GM18499 (cell line): ENCODE data around the gene OR4C16.

Experiments
- ATAC-seq: cut with Tn5 transposase; IDR thresholded peaks from one replicate; pipeline ENCODE4 v1.9.1; 2021; ENCODE audit warnings: moderate number of reproducible peaks; ENCODE audit not compliant: insufficient read depth, unreplicated experiment

Gene OR4C16

GRCh38 chr11:55571828-55572227 lies at the start of gene OR4C16:
TSS of gene OR4C16 (plus strand) at chr11:55572128. CDS start at chr11:55572128, 0 bp downstream.
- ATAC-seq, result no peak

GRCh38 chr11:55554169-55554568 lies 17.8 kb upstream of the OR4C16 start, which contains the start of gene OR4C15:
TSS of gene OR4C15 (plus strand) at chr11:55554469. CDS start at chr11:55554469, 0 bp downstream.
- no peak for ATAC-seq

- ATAC-seq, result peak; percentile 85
Measured at GRCh38 chr11:55572548-55572947, 620 bp downstream of the OR4C16 start.

- no peak for ATAC-seq
Measured at GRCh38 chr11:55607545-55607944, 35.6 kb downstream of the OR4C16 start, which contains the start of gene OR4C11. TSS of gene OR4C11 (minus strand) at chr11:55607645. CDS start at chr11:55604373, 3,272 bp downstream.
